ENCODE data around the gene GGCX.

GRCh38 chr2:85600235-85600575, 38.9 kb upstream of the GGCX start:
- TF ChIP-seq POLR2AphosphoS5 (IDR thresholded peaks at IDR 0.05; ENCODE audit: low read depth, low read length) (no peak), POLR2A (IDR thresholded peaks at IDR 0.05; ENCODE audit: low read depth, low read length) (no peak)
